ENCODE measurements around the gene TSACC.

Gene TSACC

DNA sequence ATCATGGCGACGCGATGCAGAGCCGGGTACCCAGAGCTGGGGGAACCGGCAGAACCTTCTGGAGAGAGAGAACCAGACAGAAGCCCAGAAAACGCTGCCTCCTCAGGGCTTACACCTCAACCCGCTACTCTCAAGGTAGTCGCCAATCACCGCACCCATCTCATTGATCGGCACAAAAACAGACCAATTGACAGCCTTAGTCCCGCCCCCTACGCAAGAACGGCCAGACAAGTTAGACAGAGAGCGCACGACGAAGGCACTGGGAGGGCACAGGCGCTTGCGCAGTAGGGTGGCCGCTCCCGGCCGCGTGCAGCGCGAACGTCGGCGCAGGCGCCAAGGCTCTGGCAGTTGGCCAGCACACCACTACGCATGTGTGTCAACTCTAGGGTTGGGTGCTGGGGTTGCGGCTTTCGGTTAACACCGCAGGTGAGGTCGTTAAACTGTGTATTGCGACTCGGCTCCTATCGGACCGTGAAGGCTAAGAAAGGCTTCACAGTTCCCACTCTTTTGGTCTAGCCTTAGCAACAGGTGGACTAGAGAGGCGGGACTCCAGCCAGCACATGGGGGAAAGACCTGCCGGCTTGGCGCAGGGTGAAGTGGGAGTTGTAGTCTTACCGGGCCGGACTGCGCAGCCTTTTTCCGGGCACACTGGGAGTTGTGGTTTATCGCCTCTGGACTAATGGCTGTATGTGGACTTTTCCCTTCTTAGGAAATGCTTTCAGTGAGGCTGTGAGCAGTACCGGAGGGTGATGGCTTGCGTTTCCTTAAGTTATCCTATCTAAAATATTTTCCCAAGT, at the start of gene TSACC, which contains the start of gene CCT3:
Gene TSACC (plus strand): TSS at position 347 of the 797 bp plus-strand sequence. CDS start 1,232 bp downstream, outside the sequence.
Gene CCT3 (minus strand): TSS at position 113 of the 797 bp plus-strand sequence. CDS start 108 bp downstream, at position 5.
- H3K4me3 ChIP-seq (ENCODE audit: low read depth in 1 of 2, low read length in 2 of 2) = peak within 1 kb of the TSS; percentile 97 to 99
- peaks cover 16 to 18% of the 10 kb centered on the region in 2 donors for H3K36me3 ChIP-seq (ENCODE audit: control insufficient read depth in 1 of 2, insufficient read depth in 2 of 2, low read length in 2 of 2)
- no peaks in the 10 kb centered on the region for H3K9me3 ChIP-seq (ENCODE audit: control insufficient read depth in 1 of 2, low read length in 2 of 2)
- H3K4me1 ChIP-seq (ENCODE audit: control insufficient read depth in 1 of 2, insufficient read depth in 2 of 2, low read length in 2 of 2) = peaks cover 17 to 21% of the 10 kb centered on the region in 2 donors
- no peaks in the 10 kb centered on the region for H3K27me3 ChIP-seq (ENCODE audit: low read depth, low read length)
- H3K27ac ChIP-seq (ENCODE audit: low read length) = peak within 1 kb of the TSS; percentile 87

DNA sequence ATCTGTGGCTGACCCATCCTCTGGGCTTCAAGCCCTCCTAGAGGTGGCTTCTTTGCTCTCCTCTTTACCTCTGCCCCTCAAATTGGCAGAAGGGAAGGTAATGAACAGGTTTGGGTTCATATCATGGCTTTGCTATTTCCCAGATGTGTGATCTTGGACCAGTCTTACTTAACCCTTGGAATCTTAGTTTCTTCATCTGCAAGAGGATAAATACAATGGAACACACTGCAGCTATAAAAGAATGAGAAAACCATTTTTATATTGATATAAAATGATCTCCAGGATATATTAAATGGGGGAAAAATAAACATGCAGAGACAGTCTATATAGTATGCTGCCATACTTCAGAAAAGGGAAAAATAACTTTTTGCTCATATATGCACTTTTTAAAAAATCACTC, 48.5 kb upstream of the TSACC start:
- Histone ChIP-seq H3K27ac (ENCODE audit: low read length) (no peak overlapping the region), H3K36me3 (ENCODE audit: control insufficient read depth in 1 of 2, insufficient read depth in 2 of 2, low read length in 2 of 2) (peaks cover 7 to 8% of the 10 kb centered on the region in 2 donors), H3K9me3 (ENCODE audit: control insufficient read depth in 1 of 2, low read length in 2 of 2) (no peaks in the 10 kb centered on the region), H3K27me3 (ENCODE audit: low read depth, low read length) (no peaks in the 10 kb centered on the region), H3K4me1 (ENCODE audit: control insufficient read depth in 1 of 2, insufficient read depth in 2 of 2, low read length in 2 of 2) (peaks cover 4 to 6% of the 10 kb centered on the region in 2 donors), H3K4me3 (ENCODE audit: low read depth in 1 of 2, low read length in 2 of 2) (no peak overlapping the region)

GRCh38 chr1:156291226-156292061, 46.9 kb upstream of the TSACC start:
- H3K4me3 ChIP-seq (ENCODE audit: low read depth in 1 of 2, low read length in 2 of 2) = peak overlapping the region; percentile 66 to 72
- peaks cover 6 to 14% of the 10 kb centered on the region in 2 donors for H3K4me1 ChIP-seq (ENCODE audit: control insufficient read depth in 1 of 2, insufficient read depth in 2 of 2, low read length in 2 of 2)
- no peaks in the 10 kb centered on the region for H3K9me3 ChIP-seq (ENCODE audit: control insufficient read depth in 1 of 2, low read length in 2 of 2)
- H3K27me3 ChIP-seq (ENCODE audit: low read depth, low read length) = no peaks in the 10 kb centered on the region
- peak overlapping the region; percentile 79 for H3K27ac ChIP-seq (ENCODE audit: low read length)
- H3K36me3 ChIP-seq (ENCODE audit: control insufficient read depth in 1 of 2, insufficient read depth in 2 of 2, low read length in 2 of 2) = peaks cover 7 to 8% of the 10 kb centered on the region in 2 donors

- Histone ChIP-seq H3K9me3 (ENCODE audit: control insufficient read depth in 1 of 2, low read length in 2 of 2) (no peaks in the 10 kb centered on the region), H3K4me1 (ENCODE audit: control insufficient read depth in 1 of 2, insufficient read depth in 2 of 2, low read length in 2 of 2) (peaks cover 6 to 14% of the 10 kb centered on the region in 2 donors), H3K27me3 (ENCODE audit: low read depth, low read length) (no peaks in the 10 kb centered on the region), H3K36me3 (ENCODE audit: control insufficient read depth in 1 of 2, insufficient read depth in 2 of 2, low read length in 2 of 2) (peaks cover 7 to 8% of the 10 kb centered on the region in 2 donors), H3K27ac (ENCODE audit: low read length) (no peak overlapping the region), H3K4me3 (ENCODE audit: low read depth in 1 of 2, low read length in 2 of 2) (no peak overlapping the region)
Observed at GRCh38 chr1:156293098-156293434, 45.3 kb upstream of the TSACC start.

- Histone ChIP-seq H3K27ac (ENCODE audit: low read length) (no peak overlapping the region), H3K4me3 (ENCODE audit: low read depth in 1 of 2, low read length in 2 of 2) (no peak overlapping the region), H3K36me3 (ENCODE audit: control insufficient read depth in 1 of 2, insufficient read depth in 2 of 2, low read length in 2 of 2) (peaks cover 2 to 7% of the 10 kb centered on the region in 2 donors), H3K9me3 (ENCODE audit: control insufficient read depth in 1 of 2, low read length in 2 of 2) (no peaks in the 10 kb centered on the region), H3K27me3 (ENCODE audit: low read depth, low read length) (no peaks in the 10 kb centered on the region), H3K4me1 (ENCODE audit: control insufficient read depth in 1 of 2, insufficient read depth in 2 of 2, low read length in 2 of 2) (peaks cover 6 to 14% of the 10 kb centered on the region in 2 donors)
Observed at GRCh38 chr1:156293895-156294294, 44.4 kb upstream of the TSACC start.

DNA sequence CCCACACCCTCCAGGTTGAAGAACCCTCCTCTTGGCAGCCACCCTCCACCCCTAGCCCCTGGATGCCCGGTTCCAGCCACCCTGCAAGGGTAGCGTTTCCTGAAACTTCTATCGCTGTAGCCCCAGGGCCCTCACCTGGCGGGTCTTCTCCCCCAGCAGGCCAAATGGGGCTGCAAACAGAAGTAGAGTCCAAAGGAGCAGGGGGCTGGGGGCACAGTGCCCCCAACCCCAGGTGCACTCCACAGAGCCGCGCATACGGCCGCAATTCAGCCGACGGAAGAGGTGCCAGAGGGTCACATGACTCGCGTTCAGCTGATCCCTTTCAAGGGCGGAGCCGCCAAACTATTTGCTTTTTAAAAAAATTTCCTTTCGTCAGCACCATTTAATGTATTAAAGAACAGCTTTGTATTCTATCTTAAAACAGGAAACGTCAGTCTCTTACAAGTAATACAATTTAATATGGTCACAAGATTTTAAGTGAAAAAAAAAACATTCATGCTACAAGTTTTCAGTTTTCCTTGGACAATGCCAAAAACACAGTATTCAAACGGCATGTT, 42.9 kb upstream of the TSACC start, which contains the start of gene GLMP:
Gene GLMP (minus strand): TSS at position 289 of the 557 bp plus-strand sequence. CDS start 34 bp downstream, at position 255.
- H3K36me3 ChIP-seq (ENCODE audit: control insufficient read depth in 1 of 2, insufficient read depth in 2 of 2, low read length in 2 of 2) = peaks cover 0 to 7% of the 10 kb centered on the region in 2 donors
- peak within 1 kb of the TSS; percentile 90 to 96 for H3K4me3 ChIP-seq (ENCODE audit: low read depth in 1 of 2, low read length in 2 of 2)
- no peaks in the 10 kb centered on the region for H3K27me3 ChIP-seq (ENCODE audit: low read depth, low read length)
- H3K27ac ChIP-seq (ENCODE audit: low read length) = peak within 1 kb of the TSS; percentile 49
- H3K4me1 ChIP-seq (ENCODE audit: control insufficient read depth in 1 of 2, insufficient read depth in 2 of 2, low read length in 2 of 2) = peaks cover 6 to 14% of the 10 kb centered on the region in 2 donors
- no peaks in the 10 kb centered on the region for H3K9me3 ChIP-seq (ENCODE audit: control insufficient read depth in 1 of 2, low read length in 2 of 2)

DNA sequence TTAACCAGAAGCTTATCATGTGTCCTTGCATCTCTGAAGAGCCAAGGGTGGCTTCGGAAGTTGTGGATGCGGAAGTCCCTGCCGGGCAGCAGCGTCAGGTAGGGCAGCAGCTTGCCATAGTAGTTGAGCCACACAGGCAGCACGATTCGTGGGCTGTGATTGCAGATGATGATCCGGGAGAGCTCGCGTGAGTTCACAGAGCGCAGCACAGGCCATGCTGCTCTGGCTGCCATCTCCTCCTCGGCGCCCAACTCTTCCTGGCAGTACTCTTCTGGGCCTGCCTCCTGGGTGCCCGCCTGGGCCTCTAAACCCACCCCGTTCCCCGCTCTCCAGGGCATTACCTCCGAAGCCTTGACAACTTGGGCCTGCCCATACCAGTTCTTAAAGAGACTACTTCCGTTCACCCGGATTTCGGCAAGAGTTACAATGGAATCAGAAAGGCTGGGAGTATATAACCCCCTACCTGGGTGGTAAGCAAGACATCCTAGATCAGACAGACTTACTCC, 39.4 kb upstream of the TSACC start, which contains the start of gene VHLL:
Gene VHLL (minus strand): TSS at position 456 of the 506 bp plus-strand sequence. CDS start 118 bp downstream, at position 338.
- Histone ChIP-seq H3K36me3 (ENCODE audit: control insufficient read depth in 1 of 2, insufficient read depth in 2 of 2, low read length in 2 of 2) (no peaks in the 10 kb centered on the region), H3K27ac (ENCODE audit: low read length) (no peak within 1 kb of the TSS), H3K9me3 (ENCODE audit: control insufficient read depth in 1 of 2, low read length in 2 of 2) (no peaks in the 10 kb centered on the region)

GRCh38 chr1:156303241-156303640, 35.1 kb upstream of the TSACC start:
- no peaks in the 10 kb centered on the region for H3K27me3 ChIP-seq (ENCODE audit: low read depth, low read length)
- H3K27ac ChIP-seq (ENCODE audit: low read length) = no peak overlapping the region
- no peak overlapping the region for H3K4me3 ChIP-seq (ENCODE audit: low read depth in 1 of 2, low read length in 2 of 2)
- no peaks in the 10 kb centered on the region for H3K9me3 ChIP-seq (ENCODE audit: control insufficient read depth in 1 of 2, low read length in 2 of 2)
- H3K36me3 ChIP-seq (ENCODE audit: control insufficient read depth in 1 of 2, insufficient read depth in 2 of 2, low read length in 2 of 2) = peaks cover 7 to 19% of the 10 kb centered on the region in 2 donors
- no peaks in the 10 kb centered on the region for H3K4me1 ChIP-seq (ENCODE audit: control insufficient read depth in 1 of 2, insufficient read depth in 2 of 2, low read length in 2 of 2)

More for the DNA sequence above, 39.4 kb upstream of the TSACC start, which contains the start of gene VHLL:
- Histone ChIP-seq H3K4me1 (ENCODE audit: control insufficient read depth in 1 of 2, insufficient read depth in 2 of 2, low read length in 2 of 2) (peaks cover 6 to 14% of the 10 kb centered on the region in 2 donors), H3K27me3 (ENCODE audit: low read depth, low read length) (no peaks in the 10 kb centered on the region), H3K4me3 (ENCODE audit: low read depth in 1 of 2, low read length in 2 of 2) (no peak within 1 kb of the TSS)

DNA sequence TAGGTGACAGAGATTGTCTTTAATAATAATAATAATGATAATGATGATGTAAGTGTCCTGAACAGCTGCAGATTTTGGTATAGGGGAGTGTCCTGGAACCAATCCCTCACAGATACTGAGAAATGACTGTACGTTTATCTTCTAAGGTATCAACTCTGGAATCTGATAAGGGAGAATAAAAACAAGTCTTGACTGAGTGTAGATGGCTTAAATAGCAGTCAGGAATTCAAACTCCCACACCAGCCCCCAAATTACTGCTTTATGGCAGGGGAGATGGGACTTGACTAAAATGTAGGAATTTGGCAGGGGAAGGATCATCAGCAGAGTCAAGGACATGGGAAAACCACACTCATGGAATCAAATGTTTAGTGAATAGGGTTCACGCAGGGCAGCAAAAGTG, 33.1 kb upstream of the TSACC start:
- H3K4me1 ChIP-seq (ENCODE audit: control insufficient read depth in 1 of 2, insufficient read depth in 2 of 2, low read length in 2 of 2) = no peaks in the 10 kb centered on the region

GRCh38 chr1:156308078-156308477, 30.2 kb upstream of the TSACC start:
- Histone ChIP-seq H3K36me3 (ENCODE audit: control insufficient read depth in 1 of 2, insufficient read depth in 2 of 2, low read length in 2 of 2) (peaks cover 34 to 66% of the 10 kb centered on the region in 2 donors), H3K4me1 (ENCODE audit: control insufficient read depth in 1 of 2, insufficient read depth in 2 of 2, low read length in 2 of 2) (no peaks in the 10 kb centered on the region), H3K27ac (ENCODE audit: low read length) (no peak overlapping the region)

More for the DNA sequence above, 33.1 kb upstream of the TSACC start:
- Histone ChIP-seq H3K36me3 (ENCODE audit: control insufficient read depth in 1 of 2, insufficient read depth in 2 of 2, low read length in 2 of 2) (peaks cover 22 to 39% of the 10 kb centered on the region in 2 donors), H3K27ac (ENCODE audit: low read length) (no peak overlapping the region), H3K27me3 (ENCODE audit: low read depth, low read length) (no peaks in the 10 kb centered on the region), H3K9me3 (ENCODE audit: control insufficient read depth in 1 of 2, low read length in 2 of 2) (no peaks in the 10 kb centered on the region), H3K4me3 (ENCODE audit: low read depth in 1 of 2, low read length in 2 of 2) (no peak overlapping the region)

More at GRCh38 chr1:156308078-156308477, 30.2 kb upstream of the TSACC start:
- Histone ChIP-seq H3K9me3 (ENCODE audit: control insufficient read depth in 1 of 2, low read length in 2 of 2) (no peaks in the 10 kb centered on the region), H3K4me3 (ENCODE audit: low read depth in 1 of 2, low read length in 2 of 2) (no peak overlapping the region), H3K27me3 (ENCODE audit: low read depth, low read length) (no peaks in the 10 kb centered on the region)

All from muscle layer of duodenum (tissue), 2 donors.